SIG-M5 (cell line): ENCODE measurements around the gene ITPR2.
"Not testable (repeated sequence)": the region's sequence is repeated elsewhere in the genome, so short reads cannot be mapped to it uniquely, and the experiment has no call there.

Experiments
- DNase-seq: peaks from one replicate; lab custom pipeline; 2025; lab: John Stamatoyannopoulos, UW

ITPR2 gene

GRCh38 chr12:26445909-26446308, 387.1 kb downstream of the ITPR2 start:
- DNase-seq: no peak

GRCh38 chr12:26443309-26443708, 389.7 kb downstream of the ITPR2 start:
- no peak for DNase-seq

GRCh38 chr12:26441434-26441833, 391.6 kb downstream of the ITPR2 start:
- DNase-seq: no peak

GRCh38 chr12:26435069-26435404, 398.0 kb downstream of the ITPR2 start:
- no peak for DNase-seq

GRCh38 chr12:26434299-26435068, 398.5 kb downstream of the ITPR2 start:
- DNase-seq: no peak

- not testable (repeated sequence) for DNase-seq
These were observed 399.3 kb downstream of the ITPR2 start for GRCh38 chr12:26433701-26434100.

GRCh38 chr12:26431211-26431610, 401.8 kb downstream of the ITPR2 start:
- DNase-seq: no peak

- not testable (repeated sequence) for DNase-seq
These were observed 402.4 kb downstream of the ITPR2 start for GRCh38 chr12:26430596-26430995.

GRCh38 chr12:26429070-26429691, 403.8 kb downstream of the ITPR2 start:
- no peak for DNase-seq

GRCh38 chr12:26428420-26428819, 404.6 kb downstream of the ITPR2 start:
- no peak for DNase-seq

- DNase-seq: no peak
These were observed 406.3 kb downstream of the ITPR2 start for GRCh38 chr12:26426652-26427051.

GRCh38 chr12:26425587-26426260, 407.3 kb downstream of the ITPR2 start:
- no peak for DNase-seq

GRCh38 chr12:26422839-26423398, 410.1 kb downstream of the ITPR2 start:
- no peak for DNase-seq

GRCh38 chr12:26416550-26416949, 416.4 kb downstream of the ITPR2 start:
- no peak for DNase-seq

GRCh38 chr12:26410689-26411088, 422.3 kb downstream of the ITPR2 start:
- DNase-seq: no peak

GRCh38 chr12:26406813-26407212, 426.2 kb downstream of the ITPR2 start:
- no peak for DNase-seq

- DNase-seq: no peak
These were observed 426.6 kb downstream of the ITPR2 start for GRCh38 chr12:26406391-26406790.

- no peak for DNase-seq
These were observed 429.4 kb downstream of the ITPR2 start for GRCh38 chr12:26403601-26404000.

GRCh38 chr12:26402648-26403047, 430.3 kb downstream of the ITPR2 start:
- DNase-seq: no peak

GRCh38 chr12:26401874-26402273, 431.1 kb downstream of the ITPR2 start:
- DNase-seq: no peak

- no peak for DNase-seq
These were observed 432.4 kb downstream of the ITPR2 start for GRCh38 chr12:26400627-26401026.

GRCh38 chr12:26399381-26399780, 433.6 kb downstream of the ITPR2 start:
- no peak for DNase-seq

- no peak for DNase-seq
These were observed 436.6 kb downstream of the ITPR2 start for GRCh38 chr12:26396402-26396801.
